Astrocyte of the cerebellum (primary cell): ENCODE data around the gene CHST11.

Source experiments
- DNase-seq: peaks from one replicate; pipeline ENCODE4 v3.0.0-alpha.2; 2011; ENCODE audit warnings: low read depth
- H3K4me3 ChIP-seq: 2 replicates; pipeline ENCODE4 v1.5.1; 2011; ENCODE audit warnings: mild to moderate bottlenecking, low read depth, low read length, moderate library complexity
- in situ Hi-C: cut with HindIII; loops from 2 replicates; pipeline ENCODE4 v1.10.0; 2017; ENCODE audit warnings: low sequenced_read_pairs
- TF ChIP-seq, protein P1 (sequence below): IDR thresholded peaks from 2 replicates; pipeline ENCODE4 v1.5.1; 2012; ENCODE audit warnings: low read length, low read depth, moderate library complexity, mild to moderate bottlenecking; ENCODE audit errors: missing control alignments

CHST11 gene

DNA sequence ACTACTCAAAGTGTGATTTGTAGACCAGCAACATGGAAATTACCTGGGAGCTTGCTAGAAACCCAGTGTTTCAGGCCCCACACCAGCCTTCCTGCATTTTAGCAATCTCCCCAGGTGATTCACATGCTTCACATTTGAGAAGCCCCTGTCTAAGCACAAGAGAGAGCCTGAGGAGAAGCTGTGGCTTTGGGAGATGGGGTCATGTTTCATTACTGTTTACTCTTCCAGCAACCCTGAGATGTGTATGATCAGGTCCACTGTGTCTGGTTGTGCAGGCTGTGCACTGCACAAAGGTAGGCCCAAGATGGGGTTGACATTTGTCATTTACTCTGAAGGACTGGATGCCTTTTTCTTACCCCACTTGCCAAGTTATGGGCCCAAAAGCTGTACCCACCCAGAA lies 311.3 kb downstream of the CHST11 start:
- DNase-seq: no peak
- H3K4me3 ChIP-seq: no peak overlapping the region
- TF ChIP-seq, protein P1, sequence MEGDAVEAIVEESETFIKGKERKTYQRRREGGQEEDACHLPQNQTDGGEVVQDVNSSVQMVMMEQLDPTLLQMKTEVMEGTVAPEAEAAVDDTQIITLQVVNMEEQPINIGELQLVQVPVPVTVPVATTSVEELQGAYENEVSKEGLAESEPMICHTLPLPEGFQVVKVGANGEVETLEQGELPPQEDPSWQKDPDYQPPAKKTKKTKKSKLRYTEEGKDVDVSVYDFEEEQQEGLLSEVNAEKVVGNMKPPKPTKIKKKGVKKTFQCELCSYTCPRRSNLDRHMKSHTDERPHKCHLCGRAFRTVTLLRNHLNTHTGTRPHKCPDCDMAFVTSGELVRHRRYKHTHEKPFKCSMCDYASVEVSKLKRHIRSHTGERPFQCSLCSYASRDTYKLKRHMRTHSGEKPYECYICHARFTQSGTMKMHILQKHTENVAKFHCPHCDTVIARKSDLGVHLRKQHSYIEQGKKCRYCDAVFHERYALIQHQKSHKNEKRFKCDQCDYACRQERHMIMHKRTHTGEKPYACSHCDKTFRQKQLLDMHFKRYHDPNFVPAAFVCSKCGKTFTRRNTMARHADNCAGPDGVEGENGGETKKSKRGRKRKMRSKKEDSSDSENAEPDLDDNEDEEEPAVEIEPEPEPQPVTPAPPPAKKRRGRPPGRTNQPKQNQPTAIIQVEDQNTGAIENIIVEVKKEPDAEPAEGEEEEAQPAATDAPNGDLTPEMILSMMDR: no peak
- in situ Hi-C loops: no loop called here

DNA sequence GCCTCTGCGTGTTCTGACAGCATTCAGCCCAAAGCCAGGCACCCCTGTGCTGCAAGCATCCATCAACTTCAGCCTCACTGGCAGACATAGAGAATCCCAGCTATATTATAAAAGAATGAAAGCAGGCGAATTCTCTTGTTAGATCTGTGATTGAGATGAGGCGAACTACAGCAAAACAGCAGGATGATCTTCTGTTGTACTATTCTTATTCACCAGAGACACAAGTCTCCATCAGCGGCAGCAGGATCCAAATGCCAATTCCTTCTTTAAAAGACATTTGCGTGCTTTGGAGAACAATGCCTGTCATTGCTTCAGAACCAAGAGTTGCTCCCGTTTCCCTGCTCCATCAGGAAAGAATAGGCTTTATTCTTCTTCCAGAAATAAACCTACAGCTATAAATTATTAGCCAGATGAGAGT lies 312.4 kb downstream of the CHST11 start:
- H3K4me3 ChIP-seq: no peak overlapping the region
- in situ Hi-C loops: no loop called here
- TF ChIP-seq, protein P1: no peak
- no peak for DNase-seq

DNA sequence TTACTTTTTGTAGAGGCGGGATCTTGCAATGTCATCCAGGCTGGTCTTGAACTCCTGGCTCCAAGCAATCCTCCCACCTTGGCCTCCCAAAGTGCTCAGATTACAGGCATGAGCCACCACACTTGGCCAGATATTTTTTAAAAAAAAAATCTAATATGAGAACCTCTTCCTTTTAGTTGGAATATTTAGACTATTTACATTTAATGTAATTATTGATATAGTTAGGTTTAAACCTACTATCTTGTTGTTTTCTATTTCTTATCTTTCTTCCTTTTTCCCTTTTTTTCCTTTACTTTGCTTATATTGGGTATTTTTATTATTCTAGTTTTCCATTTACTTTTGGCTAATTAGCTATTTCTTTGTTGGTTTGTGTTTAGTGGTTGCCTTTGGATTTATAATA lies 315.6 kb downstream of the CHST11 start:
- no peak for DNase-seq
- no peak overlapping the region for H3K4me3 ChIP-seq
- in situ Hi-C loops: no loop called here
- TF ChIP-seq, protein P1: no peak

DNA sequence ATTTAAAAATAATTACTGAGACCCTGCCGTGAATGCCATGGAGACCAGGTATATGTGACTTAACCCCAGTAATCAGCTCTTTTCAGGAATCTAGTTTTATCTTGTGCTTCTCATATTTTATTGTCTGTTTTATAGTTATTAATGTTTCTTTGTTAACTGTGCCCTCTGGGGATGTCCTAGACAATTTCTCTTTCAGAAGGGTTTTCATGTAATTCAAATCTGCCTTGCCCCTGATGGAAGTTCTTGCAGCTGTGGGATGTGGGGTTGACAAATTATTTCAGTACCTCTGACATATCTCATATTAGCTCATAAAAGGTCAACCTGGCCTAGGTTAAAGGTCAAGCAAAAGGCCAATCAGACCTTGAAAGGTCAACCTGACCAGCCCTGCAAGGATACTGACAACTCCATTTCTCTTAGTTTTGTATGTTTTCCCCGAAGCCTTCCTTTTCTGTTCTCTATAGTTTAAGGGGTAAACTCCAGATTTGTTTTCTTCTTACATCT lies 319.0 kb downstream of the CHST11 start:
- in situ Hi-C loops: no loop called here
- no peak overlapping the region for H3K4me3 ChIP-seq
- no peak for DNase-seq
- TF ChIP-seq, protein P1: no peak

DNA sequence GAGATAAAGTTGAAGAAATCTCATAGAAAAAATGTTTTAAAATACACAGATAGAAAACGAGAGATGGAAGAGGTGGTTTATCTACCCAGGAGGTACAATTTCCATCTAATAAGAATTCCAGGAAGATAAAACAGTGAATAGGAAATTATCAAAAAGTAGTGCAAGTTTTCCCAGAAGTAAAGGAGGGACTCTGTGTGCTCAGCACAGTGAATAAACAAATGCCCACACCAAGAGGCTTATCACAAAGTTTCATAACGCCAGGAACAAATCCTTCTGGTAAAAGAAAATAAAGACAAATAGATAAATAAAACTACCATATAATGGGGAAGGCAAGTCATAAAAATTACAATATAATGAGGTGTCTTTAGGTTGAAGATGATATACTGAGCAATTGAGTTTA lies 322.4 kb downstream of the CHST11 start:
- TF ChIP-seq, protein P1: no peak
- no peak for DNase-seq
- in situ Hi-C loops: no loop called here
- H3K4me3 ChIP-seq: no peak overlapping the region

DNA sequence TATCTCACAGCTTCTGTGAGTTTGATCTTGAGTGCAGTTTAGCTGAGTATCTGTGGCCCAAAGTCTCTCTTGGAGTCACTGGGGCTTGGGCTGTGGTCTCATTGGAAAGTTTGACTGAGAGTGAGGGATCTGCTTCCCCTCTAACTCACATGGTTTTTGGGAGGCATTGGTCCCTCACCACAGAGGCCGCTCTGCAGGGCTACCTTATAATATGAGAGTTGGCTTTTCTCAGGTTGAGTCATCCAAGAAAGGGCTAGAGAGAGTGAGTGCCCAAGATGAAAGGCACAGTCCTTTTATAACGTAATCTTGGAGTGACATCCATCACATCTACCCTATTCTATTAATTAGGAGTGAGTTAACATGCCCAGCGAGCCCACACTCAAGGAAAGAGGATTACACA lies 325.5 kb downstream of the CHST11 start:
- no peak for DNase-seq
- in situ Hi-C loops: no loop called here
- H3K4me3 ChIP-seq: no peak overlapping the region
- TF ChIP-seq, protein P1: no peak

DNA sequence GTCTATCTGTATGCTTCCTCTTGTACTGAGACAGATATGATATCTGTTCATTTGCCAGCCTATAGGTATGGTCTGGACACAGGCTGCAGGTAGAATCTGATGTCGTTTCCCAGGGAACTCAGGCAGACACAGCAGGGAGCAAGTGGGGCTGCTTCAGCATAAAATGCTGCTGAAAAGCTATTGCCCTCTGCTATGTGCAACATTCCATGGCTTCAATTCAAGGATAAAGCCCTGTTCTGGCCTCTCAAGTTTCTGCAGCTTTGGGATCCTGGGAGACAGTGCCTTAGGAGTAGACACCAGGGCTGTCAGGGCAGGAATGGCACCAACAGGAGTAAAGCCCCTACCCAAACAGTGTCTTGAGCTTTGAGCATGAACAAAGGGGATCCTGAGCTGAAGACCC lies 327.8 kb downstream of the CHST11 start:
- TF ChIP-seq, protein P1: no peak
- in situ Hi-C loops: no loop called here
- H3K4me3 ChIP-seq: no peak overlapping the region
- DNase-seq: no peak
